Activated naive CD4-positive, alpha-beta T cell treated with Interleukin-2 at 50 U/mL for 16 hours (primary cell): ENCODE data around the gene KIF18B.

Experiments
- DNase-seq: peaks from one replicate; pipeline ENCODE4 v3.0.0-alpha.2; 2020

Gene KIF18B

DNA sequence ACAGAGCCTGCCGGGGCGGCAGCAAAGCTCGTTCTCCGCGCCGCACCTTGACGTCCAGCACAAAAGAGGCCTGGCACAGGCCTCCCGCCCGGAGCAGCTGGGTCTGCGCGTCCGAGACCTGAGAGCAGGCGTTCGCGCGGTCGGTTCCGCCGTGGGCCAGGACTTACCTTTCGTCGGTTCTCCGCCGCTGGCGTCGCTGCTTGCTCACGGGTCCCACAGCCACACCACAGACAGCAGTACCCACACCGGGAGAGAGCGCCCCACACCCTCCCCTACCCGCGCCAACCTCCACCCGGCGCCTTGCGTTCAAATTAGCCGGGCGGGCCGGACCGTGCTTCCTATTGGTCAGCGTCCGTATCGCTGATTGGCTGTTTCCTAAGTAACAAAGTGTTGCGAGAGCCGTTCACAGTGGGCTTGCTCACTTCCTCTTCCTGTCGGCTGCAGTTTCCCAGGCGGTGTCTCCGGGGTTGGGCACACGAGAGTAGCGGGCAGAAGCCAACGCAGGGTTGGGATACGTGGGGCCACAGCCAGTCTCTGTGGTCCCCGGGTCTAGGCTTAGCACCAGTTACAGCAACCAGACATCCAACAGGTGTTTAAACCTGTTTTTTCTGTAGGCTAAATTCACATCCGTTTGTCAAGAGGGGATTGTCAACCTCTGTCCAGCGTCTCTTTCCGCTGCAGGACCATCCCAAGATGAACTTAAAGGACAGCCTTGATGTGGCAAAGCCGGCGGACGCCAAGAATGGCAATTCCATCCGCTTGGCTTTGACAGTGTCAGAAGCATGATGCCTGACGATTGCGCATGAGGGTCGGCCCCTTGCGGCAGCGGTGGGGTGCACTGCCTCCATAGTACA, at the start of gene KIF18B:
KIF18B (minus strand) TSS at position 313 of the 854 bp plus-strand sequence. CDS start 11,429 bp downstream, outside the sequence.
- DNase-seq: peak; percentile 89

DNA sequence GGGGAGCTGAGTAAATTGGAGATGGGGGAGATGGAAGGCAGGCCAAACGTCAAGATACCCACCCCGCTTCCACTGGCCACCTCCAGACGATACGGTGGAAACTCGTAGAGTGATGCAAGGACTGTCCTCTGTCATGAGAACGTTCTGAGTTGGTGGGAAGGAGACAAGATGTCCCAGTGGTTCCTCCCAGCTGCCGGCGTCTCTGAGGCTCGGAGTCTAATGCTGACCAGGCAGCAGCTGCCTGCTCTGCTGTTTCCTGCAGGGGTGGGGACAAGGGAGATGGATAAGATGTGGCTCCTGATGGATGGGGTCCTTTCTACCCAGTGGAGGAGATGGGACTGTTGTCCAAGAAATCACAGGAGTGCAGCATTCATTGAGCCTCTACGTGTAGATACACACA, 48.7 kb upstream of the KIF18B start:
- no peak for DNase-seq

- DNase-seq: no peak
Observed at GRCh38 chr17:44995436-44996001, 47.9 kb upstream of the KIF18B start.

GRCh38 chr17:44992242-44992939, 44.8 kb upstream of the KIF18B start:
- no peak for DNase-seq

- DNase-seq: no peak
Observed at GRCh38 chr17:44990994-44991393, 43.4 kb upstream of the KIF18B start.

DNA sequence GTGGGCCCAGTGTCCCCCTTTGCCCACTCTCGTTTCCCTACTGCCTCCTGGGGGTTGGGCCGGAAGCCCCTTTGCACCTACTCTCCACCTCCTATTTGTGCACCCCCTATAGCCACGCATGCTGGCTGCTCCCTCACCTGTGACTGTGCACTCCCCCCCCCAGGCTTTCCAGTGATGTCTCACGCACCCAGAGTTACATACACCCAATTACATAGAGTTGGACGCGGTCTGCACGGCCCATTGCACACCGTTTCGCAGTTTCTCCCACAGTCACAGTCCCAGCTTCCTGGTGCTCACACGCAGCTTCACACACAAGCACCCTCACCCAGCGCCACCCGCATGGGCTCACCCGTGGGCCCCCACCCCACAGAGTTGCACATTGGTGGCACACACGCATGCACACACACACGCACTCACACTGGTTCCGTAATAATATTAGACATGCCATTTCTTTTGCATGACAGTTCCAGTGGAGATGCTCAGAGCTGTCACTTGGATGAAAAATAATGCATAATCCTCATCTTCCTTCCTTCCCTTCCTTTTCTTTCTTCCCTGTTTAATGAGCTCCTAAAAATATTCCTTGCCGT, 42.1 kb upstream of the KIF18B start:
- no peak for DNase-seq

GRCh38 chr17:44988044-44988942, 40.7 kb upstream of the KIF18B start:
- DNase-seq: no peak

DNA sequence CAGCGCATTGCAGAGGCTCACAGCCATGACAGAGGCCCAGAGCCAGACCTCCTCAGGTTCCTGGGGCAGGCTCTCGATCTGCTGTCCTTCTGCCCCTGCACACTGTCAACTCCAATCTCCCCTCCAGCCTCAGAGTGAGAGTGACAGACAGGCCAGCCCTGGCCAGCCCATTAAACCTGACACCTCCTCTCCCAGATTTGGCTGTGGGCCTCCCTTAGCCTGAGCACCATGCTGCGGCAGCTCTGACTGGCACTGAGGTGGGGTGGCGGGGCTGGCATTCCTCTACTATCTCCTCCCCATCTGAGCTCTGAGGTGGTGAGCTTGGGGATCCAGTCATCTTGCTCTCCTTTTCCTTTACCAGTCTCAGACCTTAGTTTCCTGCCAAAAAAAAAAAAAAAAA, 36.0 kb upstream of the KIF18B start:
- DNase-seq: no peak

DNA sequence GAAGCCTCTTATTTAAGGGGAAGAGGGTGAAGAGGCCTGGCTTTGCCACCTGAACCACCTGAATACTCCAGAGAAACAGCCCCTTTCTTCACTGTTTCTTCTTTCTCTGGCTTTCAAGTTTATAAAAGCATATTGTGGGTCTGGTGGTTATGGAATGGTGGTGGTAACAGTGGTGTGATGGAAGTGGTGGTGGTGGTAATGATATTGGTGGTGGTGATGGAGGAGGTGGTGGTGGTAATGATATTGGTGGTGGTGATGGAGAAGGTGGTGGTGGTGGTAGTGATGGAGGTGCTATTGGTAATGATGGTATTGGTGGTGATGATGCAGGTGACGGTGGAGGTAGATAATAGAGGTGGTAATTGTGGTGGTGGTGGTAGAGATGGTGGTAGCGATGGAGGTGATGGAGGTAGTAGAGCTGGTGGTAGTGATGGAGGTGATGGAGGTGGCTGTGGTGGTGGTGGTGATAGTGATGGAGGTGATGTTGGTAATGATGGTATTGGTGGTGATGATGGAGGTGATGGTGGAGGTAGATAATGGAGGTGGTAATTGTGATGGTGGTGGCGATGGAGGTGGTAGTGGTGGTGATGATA, 34.6 kb upstream of the KIF18B start:
- no peak for DNase-seq

GRCh38 chr17:44981221-44981968, 33.8 kb upstream of the KIF18B start:
- DNase-seq: no peak

DNA sequence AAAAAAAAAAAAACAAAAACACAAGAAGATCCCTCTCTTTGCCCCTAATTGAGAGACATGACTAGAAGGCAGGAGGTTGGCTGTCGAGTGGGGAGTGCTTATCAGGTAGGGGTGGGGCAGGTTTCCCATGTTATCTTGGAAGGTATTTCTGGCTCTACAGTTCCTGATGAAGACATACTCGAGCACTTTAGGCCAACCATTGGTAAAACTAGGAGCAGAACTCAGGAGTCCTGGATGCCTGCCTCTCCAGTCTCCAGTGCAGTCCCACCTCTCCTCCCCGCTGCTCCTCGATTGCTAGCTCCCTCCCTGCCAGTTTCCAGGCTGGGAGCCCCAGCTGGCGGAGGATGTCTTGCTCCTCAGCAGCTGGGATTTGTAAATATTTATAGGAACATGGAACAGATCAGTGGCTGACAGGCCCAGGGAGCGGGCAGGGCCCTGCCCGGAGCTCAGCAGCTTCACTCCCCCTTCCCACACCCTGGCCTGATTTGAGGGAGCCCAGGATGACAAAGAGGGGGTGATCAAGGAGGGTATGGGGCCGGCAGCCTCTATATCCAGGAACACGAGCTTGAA, 31.9 kb upstream of the KIF18B start:
- no peak for DNase-seq

GRCh38 chr17:44978807-44979206, 31.2 kb upstream of the KIF18B start:
- DNase-seq: no peak

- no peak for DNase-seq
Observed at GRCh38 chr17:44977814-44978550, 30.4 kb upstream of the KIF18B start.

DNA sequence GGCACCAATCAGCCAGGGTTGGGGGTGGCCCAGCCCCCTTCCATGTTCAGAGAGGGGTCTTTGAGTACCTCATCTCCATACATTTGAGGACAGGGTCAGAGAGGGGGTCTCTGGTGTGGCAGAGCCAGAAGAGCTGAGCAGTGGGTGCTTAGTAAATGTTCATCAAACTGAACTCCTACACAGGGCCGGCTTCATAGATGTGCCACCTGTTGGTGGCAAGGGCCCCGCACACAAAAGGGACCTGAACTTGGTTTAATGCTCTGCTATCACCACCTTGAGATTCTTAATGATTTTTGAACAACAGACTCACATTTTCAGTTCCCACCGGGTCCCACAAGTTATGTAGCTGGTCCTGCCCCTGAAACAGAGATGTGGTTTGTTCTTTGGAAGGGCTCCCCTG, 29.5 kb upstream of the KIF18B start:
- no peak for DNase-seq

DNA sequence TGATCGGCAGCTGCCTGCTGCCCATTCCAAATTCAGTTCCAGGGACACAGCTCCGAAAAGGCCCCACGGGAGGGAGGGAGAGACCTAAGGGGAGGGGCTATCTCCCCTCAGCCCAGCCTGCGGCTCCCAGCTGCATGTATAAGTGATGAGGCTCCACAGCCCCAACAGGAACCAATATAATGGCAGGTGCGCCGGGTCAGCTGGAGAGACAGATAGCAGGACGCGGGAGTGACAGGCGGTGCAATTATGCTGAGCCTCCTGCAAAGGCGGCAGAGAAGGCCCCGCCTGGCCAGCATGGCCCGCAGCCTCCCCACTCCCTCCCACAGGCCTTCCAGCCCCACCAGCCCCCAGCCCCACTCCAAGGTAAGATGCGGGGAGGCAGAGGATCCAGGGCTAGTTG, 28.6 kb upstream of the KIF18B start:
- no peak for DNase-seq

- no peak for DNase-seq
Observed at GRCh38 chr17:44972953-44973352, 25.4 kb upstream of the KIF18B start.

DNA sequence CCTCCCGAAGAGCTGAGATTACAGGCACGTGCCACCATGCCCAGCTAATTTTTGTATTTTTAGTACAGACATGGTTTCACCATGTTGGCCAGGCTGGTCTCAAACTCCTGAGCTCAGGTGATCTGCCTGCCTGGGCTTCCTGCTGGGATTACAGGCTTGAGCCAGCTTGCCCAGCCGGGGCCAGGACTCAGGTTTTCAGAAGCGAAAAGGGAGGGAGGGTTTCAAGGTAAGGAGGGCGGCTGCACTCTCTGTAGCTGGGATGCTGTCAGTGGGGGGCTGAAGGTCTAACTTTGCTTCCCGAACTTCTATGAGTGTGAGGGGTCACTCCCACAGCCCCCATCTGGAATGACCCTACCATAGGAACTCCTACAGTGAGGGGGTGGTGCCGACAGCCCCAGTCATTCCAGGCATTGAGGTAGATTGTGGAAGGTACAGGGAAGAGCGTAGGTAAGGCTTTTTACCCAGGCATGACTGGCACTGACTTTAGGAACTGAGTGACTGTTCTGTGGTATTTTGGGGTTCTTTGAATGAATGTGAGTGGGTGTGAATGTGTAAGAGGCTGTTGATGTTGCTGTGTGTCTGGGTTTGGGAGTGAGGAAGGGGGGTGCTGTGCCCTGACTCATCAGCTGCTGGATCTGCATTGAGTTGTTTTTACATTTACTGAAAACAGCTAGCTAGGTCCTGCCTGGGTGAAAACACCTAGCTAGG, 24.4 kb upstream of the KIF18B start:
- DNase-seq: peak; percentile 71

DNA sequence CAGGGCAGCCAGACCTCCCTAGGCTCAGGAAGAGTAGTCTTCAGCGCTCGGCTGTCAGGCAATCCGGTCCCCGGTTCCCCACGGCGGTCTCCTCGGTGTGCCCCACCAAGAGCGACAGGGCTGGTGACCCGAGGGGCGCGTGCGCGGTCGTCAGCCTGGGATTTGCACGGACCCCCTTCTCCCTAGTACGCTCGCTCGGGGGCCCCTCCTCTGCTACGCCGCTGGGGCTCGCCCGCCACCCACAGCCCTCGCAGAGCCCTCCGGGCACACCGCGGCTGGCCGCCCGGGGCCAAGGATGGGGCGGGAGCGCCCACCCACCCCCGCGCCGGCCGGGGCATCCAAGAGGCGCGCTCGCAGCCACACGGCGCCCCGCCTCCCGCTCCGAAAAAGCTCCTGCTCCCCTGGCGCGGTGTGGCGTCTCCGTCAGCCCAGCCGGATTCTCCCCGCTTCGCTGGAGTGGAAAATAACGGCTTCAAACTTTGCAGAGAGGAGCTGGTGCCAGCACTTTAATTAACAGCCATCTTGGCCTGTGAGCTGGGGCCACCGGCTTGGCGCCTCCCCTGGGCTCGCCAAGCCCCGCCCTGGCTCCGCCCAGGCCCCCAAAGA, 22.7 kb upstream of the KIF18B start:
- DNase-seq: no peak

- no peak for DNase-seq
Observed at GRCh38 chr17:44969144-44969780, 21.7 kb upstream of the KIF18B start.
